ENCODE data around the gene PKM. TPM values are rescaled to one million over a fixed set of nuclear protein-coding genes. Genes with fewer than 3 reads are reported as not detected.

Gene PKM
- total RNA-seq, 1 donor from 2014 or later = 714 TPM

GRCh38 chr15:72233769-72234168, 2.8 kb upstream of the PKM start:
- DNase-seq = no peak

DNA sequence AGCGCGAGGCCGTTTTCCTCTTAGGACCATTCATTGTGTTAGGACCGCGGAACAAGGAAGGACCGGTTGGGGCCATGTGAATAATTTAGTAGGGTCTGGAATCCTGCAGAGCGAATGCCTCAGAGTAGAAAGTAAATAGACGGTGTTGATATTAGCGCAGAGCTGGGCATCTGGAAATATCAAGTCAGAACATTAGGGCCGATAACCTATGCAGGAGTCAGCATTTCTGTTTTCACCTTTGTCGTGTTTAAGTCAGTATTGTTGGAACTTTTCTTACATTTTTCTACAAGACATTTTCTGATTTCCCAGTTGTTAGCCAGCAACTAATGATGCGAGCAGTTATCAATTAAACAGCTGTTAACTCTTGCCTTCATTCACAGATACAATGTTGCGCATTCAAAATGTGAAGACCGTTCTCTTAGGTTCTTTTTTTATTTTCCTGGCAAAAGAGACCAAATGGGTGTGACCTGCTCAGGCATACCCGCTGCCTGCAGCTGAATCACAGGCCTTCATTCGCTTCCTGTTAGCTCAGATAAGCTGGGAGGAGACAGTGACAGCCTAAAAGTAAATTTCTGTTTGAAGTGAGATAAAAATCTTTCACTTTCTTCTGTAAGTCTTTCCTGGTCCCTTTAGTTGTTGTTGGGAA, 966 bp upstream of the PKM start:
- peak; percentile 79 for DNase-seq

DNA sequence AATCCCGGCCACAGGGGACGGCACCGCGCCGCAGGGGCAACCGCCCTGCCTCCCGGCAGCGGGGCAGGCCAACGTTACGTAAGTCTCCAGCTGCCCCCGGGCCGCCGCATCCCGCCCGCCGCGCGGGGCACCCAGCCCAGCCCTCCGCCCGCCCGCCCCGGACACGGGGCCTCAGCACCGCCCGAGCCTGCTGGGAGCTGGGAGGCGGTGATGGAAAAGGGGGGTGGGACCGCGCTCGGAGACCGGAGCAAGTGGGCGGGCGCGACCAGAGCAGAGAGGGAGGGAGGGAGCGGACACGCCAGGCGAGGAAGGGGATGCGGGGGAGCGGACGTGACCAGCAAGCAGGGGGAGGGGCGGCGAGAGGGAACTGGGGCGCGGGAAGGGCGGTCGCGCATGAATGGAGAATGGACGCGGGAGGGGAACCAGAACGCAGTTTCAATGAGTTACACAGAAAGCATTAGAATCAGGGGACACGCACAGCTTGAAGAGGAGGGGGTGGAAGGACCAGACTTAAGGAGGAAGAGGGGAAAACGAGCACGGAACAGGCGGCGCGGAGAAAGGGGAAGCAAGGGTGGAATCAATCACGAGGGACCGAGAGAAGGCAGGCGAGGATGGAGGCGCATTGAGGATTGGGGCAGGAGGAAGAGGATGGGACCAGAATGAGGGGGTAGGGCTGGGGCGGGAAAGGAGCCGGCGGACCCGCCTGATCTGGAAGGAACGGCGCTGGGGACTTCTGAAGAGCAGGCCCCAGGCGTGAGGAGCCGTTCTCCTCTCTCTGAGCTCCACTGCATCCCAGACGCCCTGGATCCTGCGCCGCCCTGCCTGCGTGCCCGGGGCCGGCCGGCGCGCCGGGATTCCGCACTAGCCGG, 559 bp downstream of the PKM start:
- DNase-seq = peak; percentile 91

DNA sequence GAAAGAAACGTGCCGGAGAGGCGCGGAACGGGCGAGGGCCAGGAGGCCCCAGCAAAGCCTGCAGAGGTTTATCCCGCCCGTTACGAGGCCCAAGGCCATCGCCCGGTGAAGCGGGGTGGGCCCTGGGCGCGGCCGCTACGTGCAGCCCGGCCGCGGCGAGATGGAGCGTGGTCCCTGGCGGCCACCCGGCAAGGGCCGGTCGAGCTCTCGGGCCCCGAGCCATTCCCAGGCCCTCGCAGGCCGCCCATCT, 1.1 kb downstream of the PKM start:
- DNase-seq = no peak

GRCh38 chr15:72229076-72229946, 1.7 kb downstream of the PKM start:
- DNase-seq = peak; percentile 58

- no peak for DNase-seq
These were observed 3.3 kb downstream of the PKM start for GRCh38 chr15:72227720-72228119.

DNA sequence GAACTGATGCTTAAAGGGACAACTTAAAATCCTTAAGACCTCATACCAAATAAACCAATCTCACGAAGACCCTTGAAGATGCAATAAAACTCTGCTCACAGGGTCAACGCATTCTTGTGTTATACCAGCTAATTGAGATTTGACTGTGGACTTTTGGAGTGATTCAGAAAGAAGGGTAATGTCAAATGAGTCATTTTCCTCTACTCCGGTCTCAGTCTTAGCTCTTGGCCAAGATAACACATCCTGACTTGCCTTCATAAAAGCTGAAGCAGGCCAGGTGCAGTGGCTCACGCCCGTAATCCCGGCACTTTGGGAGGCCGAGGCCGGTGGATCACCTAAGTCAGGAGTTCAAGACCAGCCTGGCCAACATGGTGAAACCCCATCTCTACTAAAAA, 3.8 kb downstream of the PKM start:
- peak; percentile 94 for DNase-seq

DNA sequence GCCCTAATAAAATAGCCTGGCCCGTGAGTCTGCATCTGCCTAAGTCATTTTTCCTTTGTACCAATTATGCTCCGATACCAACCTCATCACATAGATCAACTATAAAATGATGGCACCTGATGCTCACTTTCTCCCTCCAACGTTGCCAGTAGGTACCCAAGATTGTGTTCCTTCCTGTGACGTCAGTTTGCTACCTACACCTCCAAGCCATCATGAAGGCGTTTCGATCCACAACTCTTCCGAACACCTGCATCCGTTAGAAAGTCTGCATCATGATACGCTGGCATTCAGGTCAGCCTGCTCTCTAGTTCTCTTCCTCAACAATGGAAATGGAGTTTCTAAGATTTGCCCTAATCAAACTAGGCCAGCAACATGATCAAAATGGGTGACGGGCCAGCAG, 7.7 kb downstream of the PKM start:
- DNase-seq = no peak

DNA sequence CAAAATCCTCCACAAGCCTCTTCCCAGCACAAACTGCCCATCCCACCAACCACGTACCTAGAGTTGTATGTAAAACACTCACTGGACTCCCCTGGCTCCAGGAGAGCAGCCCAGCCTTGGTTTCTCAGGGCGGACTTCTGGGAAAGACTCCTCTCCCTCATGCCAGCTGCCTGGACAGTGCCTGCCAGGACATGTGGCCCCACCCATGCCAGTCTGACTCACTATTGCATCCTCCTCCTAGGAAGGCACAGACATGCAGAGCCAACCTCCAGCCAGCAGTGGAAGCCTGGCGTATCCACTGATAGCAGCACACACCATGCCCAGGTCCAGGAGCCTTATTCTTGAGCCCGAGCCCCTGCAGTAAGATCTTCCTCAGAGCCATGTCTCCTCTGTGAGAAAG, 8.6 kb downstream of the PKM start:
- peak; percentile 51 for DNase-seq

GRCh38 chr15:72220687-72221086, 10.3 kb downstream of the PKM start:
- no peak for DNase-seq

GRCh38 chr15:72217216-72217615, 13.8 kb downstream of the PKM start:
- no peak for DNase-seq

- DNase-seq = no peak
These were observed 14.9 kb downstream of the PKM start for GRCh38 chr15:72216079-72216478.

DNA sequence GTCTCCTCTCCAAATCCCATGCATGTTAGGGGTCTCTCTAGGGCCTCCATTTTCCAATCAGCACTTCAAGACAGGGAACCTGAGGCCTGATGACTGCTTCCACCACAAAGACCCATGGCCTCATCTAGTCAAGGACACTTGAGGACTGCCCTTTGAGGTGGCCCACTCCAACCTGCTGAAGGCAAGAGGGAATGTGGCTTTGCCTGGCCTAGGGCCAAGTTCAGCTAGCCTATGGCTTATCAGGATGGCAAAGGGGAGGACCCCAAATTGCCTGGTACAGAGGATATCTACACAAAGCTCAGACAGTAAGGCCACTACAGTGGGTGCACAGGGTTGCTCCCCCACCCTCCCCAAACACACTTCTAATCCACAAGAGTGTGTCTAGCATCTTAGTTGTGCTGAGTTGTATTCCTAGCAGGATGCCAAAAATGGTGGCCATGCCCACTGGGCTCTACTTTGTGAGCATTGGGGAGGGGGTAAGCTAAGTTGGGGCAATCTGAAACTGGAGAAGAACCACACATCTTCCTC, 23.4 kb downstream of the PKM start:
- DNase-seq = no peak

DNA sequence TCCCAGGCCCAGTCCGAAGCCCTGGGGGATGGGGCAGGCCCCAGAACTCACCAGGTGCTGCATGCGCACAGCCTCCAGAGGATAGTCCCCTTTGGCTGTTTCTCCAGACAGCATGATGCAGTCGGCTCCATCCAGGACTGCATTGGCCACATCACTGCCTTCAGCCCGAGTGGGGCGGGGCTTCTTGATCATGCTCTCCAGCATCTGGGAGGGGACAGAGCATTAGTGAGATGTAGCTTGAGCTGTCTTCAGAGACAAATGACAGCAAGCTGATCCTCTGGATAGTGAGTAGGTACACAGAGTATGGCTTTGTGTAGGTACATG, 24.4 kb downstream of the PKM start:
- no peak for DNase-seq

GRCh38 chr15:72205896-72206676, 24.9 kb downstream of the PKM start:
- no peak for DNase-seq

DNA sequence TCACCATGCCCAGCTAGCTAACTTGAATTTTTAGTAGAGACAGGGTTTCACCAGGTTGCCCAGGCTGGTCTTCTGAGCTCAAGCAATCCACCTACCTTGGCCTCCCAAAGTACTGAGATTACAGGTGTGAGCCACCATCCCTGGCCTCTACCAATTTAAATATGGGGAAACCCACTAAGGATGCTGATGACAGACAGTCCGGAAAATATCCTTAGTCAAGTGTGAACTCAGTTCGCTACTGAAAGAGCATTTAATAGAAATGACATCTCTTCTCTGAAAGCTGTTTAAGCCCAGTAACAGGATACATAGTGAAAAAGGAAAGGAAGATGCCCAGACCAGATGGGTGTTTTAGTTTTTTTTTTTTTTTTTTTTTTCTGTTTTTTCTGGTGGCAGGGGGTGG, 25.7 kb downstream of the PKM start:
- DNase-seq = no peak

- DNase-seq = peak; percentile 93
These were observed 27.5 kb downstream of the PKM start for GRCh38 chr15:72203507-72203837.

GRCh38 chr15:72202801-72203506, 28.0 kb downstream of the PKM start:
- DNase-seq = no peak

GRCh38 chr15:72202302-72202701, 28.7 kb downstream of the PKM start:
- DNase-seq = no peak

- no peak for DNase-seq
These were observed 29.5 kb downstream of the PKM start for GRCh38 chr15:72201391-72201921.

GRCh38 chr15:72200395-72201237, 30.4 kb downstream of the PKM start:
- no peak for DNase-seq

Data from dermis blood vessel endothelial cell (primary cell).